ENCODE measurements around the gene PLVAP. TPM values are rescaled to one million over a fixed set of nuclear protein-coding genes. Genes with fewer than 3 reads are reported as not detected.
A peak's percentile ranks its signal among the peaks of the same experiment; 100 is the strongest.

The PLVAP gene
- total RNA-seq, 4 donors from 2014 or later = 37.4 to 155 (median 117) TPM

GRCh38 chr19:17389957-17390664, 13.0 kb upstream of the PLVAP start:
- peaks cover 0 to 11% (median 9%) of the 10 kb centered on the region in 4 donors for H3K9me3 ChIP-seq
- intact Hi-C loops (cut with DNase I) = loop anchor here (5.0 kb wide), 1 partner anchor 98 kb away; no protein-coding TSS in a partner anchor
- TF ChIP-seq EP300 (IDR thresholded peaks at IDR 0.05) = no peak
- no peak for TF ChIP-seq POLR2A (IDR thresholded peaks at IDR 0.05; ENCODE audit: low read depth)
- no peak for TF ChIP-seq CTCF (IDR thresholded peaks at IDR 0.05)
- no peak for TF ChIP-seq POLR2AphosphoS5 (IDR thresholded peaks at IDR 0.05)
- H3K27ac ChIP-seq (replicated peaks in 1 of 4) = no peak overlapping the region
- H3K27me3 ChIP-seq = peaks cover 0 to 74% (median 28%) of the 10 kb centered on the region in 4 donors
- peak overlapping the region; percentile 44 to 61 (median 48) for H3K4me3 ChIP-seq
- 10% methylated on average over 20 of the region's 37 CpGs for WGBS
- H3K4me1 ChIP-seq = peaks cover 11 to 36% (median 30%) of the 10 kb centered on the region in 4 donors
- no peak for DNase-seq (ENCODE audit: extremely low spot score)
- no peaks in the 10 kb centered on the region for H3K36me3 ChIP-seq

GRCh38 chr19:17389288-17389687, 12.1 kb upstream of the PLVAP start:
- WGBS = 47% methylated on average over 1 of the region's 1 CpG
- intact Hi-C loops (cut with DNase I) = no loop called here
- no peak overlapping the region for H3K27ac ChIP-seq (replicated peaks in 1 of 4)
- TF ChIP-seq CTCF (IDR thresholded peaks at IDR 0.05) = no peak
- TF ChIP-seq POLR2A (IDR thresholded peaks at IDR 0.05; ENCODE audit: low read depth) = no peak
- TF ChIP-seq POLR2AphosphoS5 (IDR thresholded peaks at IDR 0.05) = no peak
- TF ChIP-seq EP300 (IDR thresholded peaks at IDR 0.05) = no peak
- H3K4me3 ChIP-seq = no peak overlapping the region
- H3K4me1 ChIP-seq = peaks cover 8 to 31% (median 28%) of the 10 kb centered on the region in 4 donors
- H3K9me3 ChIP-seq = peaks cover 0 to 11% (median 9%) of the 10 kb centered on the region in 4 donors
- H3K27me3 ChIP-seq = peaks cover 0 to 66% (median 25%) of the 10 kb centered on the region in 4 donors
- DNase-seq (ENCODE audit: extremely low spot score) = no peak
- no peaks in the 10 kb centered on the region for H3K36me3 ChIP-seq

- no peak for DNase-seq (ENCODE audit: extremely low spot score)
These were observed 8.9 kb upstream of the PLVAP start for GRCh38 chr19:17385878-17386611.

GRCh38 chr19:17380426-17381138, 3.4 kb upstream of the PLVAP start:
- Histone ChIP-seq H3K4me1 (peaks cover 6 to 16% (median 10%) of the 10 kb centered on the region in 4 donors), H3K9me3 (no peaks in the 10 kb centered on the region), H3K36me3 (no peaks in the 10 kb centered on the region), H3K27me3 (peaks cover 0 to 25% (median 0%) of the 10 kb centered on the region in 4 donors), H3K4me3 (no peak overlapping the region), H3K27ac (replicated peaks in 1 of 4) (no peak overlapping the region)
- TF ChIP-seq CTCF (IDR thresholded peaks at IDR 0.05) = no peak
- 91% methylated on average over 5 of the region's 5 CpGs for WGBS
- DNase-seq (ENCODE audit: extremely low spot score) = no peak
- intact Hi-C loops (cut with DNase I) = no loop called here

More at GRCh38 chr19:17385878-17386611, 8.9 kb upstream of the PLVAP start:
- Histone ChIP-seq H3K27ac (replicated peaks in 1 of 4) (no peak overlapping the region), H3K27me3 (peaks cover 0 to 34% (median 5%) of the 10 kb centered on the region in 4 donors), H3K36me3 (no peaks in the 10 kb centered on the region), H3K4me3 (no peak overlapping the region), H3K4me1 (peaks cover 4 to 22% (median 16%) of the 10 kb centered on the region in 4 donors), H3K9me3 (peaks cover 0 to 11% (median 9%) of the 10 kb centered on the region in 4 donors)
- TF ChIP-seq CTCF (IDR thresholded peaks at IDR 0.05) = peak; percentile 78 to 89 (median 84)
- TF ChIP-seq POLR2AphosphoS5 (IDR thresholded peaks at IDR 0.05) = no peak
- WGBS = 59% methylated on average over 8 of the region's 20 CpGs
- intact Hi-C loops (cut with DNase I) = loop anchor here (2.0 kb wide), 1 partner anchor 39 kb away; no protein-coding TSS in a partner anchor
